HL-60/S4 treated with phorbol 12-myristate 13-acetate at 8.2 ng/mL for 4 days and 3 days (cell line): ENCODE results near the gene LY6G6D.

Experiments
- in situ Hi-C: fragments of 300-500 bp; cut with MboI; formaldehyde crosslinking; loops from 2 replicates; pipeline ENCODE4 v1.15.0; 2022; ENCODE audit warnings: low sequenced_read_pairs

LY6G6D gene

DNA sequence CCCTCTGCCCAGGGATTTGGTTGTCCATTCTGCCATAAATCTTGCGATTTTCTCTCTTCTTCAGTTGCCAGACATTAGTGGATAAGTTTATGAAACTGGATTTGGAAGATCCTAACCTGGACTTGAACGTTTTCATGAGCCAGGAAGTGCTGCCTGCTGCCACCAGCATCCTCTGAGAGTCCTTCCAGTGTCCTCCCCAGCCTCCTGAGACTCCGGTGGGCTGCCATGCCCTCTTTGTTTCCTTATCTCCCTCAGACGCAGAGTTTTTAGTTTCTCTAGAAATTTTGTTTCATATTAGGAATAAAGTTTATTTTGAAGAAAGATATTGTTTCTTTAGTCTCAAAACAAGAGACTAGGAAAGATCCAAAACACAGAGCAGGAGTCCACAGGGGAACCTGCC, 47.2 kb downstream of the LY6G6D start, which contains the start of gene SAPCD1:
Gene SAPCD1, plus strand, starts transcription at position 301 of the 400 bp plus-strand sequence. CDS start 399 bp downstream, outside the sequence.
- in situ Hi-C loops, result loop anchor here (10.0 kb wide), 1 partner anchor 78 kb away; the partner anchor contains the start of gene LY6G5C

GRCh38 chr6:31762878-31763618, 47.9 kb downstream of the LY6G6D start:
- in situ Hi-C loops, result loop anchor here (10.0 kb wide), 1 partner anchor 78 kb away; the partner anchor contains the start of gene LY6G5C

- in situ Hi-C loops, result loop anchor here (10.0 kb wide), 1 partner anchor 79 kb away; the partner anchor contains the start of gene LY6G5C
These were observed 48.4 kb downstream of the LY6G6D start for GRCh38 chr6:31763619-31763940.

- in situ Hi-C loops, result loop anchor here (10.0 kb wide), 1 partner anchor 79 kb away; the partner anchor contains the start of gene LY6G5C
These were observed 49.0 kb downstream of the LY6G6D start for GRCh38 chr6:31764198-31764597.

DNA sequence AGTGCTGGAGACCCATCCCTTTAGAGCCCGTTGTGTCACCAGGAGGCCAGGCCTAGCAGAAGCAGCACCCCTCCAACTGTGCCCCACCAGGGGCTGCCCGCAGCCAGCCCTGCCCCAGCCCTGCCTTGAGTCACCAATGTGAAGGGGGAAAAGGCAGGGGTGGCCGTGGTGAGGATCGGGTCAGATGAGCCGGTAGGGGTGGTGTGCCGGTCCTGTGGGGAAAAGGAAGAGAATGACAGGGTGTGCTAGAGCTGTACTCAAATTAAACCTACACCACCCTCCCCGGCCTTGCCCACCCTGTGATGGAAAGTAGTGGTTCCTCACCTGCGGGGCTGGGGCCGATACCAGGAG, 50.4 kb downstream of the LY6G6D start:
- in situ Hi-C loops, result loop anchor here (10.0 kb wide), 1 partner anchor 81 kb away; the partner anchor contains the start of gene LY6G5C

DNA sequence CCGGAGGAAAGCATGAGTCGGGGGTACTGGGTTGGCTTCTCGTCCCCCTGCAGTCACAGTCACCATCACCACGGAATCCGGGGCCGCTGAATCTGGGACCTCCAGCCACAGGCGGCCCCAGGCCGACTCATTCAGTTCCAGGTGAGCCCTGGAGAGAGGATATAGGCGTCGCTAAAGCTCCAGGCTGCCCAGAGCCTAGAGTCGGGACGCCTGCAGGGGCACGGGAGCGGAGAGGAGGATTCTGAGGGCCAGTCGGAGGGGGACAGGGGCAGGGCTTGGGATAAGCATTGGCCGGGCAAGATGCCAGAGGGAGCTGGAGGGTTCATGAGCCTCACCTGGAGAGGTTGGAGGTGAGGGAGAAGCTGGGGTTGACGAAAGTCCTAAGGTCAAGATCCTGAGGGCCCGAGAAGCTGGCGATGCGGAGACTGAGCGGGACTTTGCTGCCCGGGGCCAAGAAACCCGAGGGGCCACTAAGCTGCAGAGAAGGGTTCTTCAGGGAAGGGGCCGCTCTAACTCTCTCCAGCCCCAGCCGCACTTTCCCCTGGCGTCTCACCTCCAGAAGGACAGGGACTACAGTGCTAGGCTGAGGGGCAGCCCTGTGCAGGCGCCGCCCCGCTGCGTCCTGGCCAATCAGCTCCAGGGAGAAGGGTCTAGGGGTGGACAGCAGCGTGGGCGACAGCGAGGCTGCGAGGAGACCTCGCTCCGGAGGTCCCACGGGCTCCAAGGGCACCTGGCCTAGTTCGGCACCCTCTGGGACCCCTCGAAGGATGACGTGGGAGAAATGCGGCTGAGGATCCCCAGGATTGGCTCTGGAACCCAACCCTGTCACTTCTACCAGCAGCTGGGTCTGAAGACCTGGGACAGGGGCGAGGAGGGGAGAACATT, 51.0 kb downstream of the LY6G6D start:
- in situ Hi-C loops, result loop anchor here (10.0 kb wide), 1 partner anchor 81 kb away; the partner anchor contains the start of gene LY6G5C

GRCh38 chr6:31767096-31767645, 52.0 kb downstream of the LY6G6D start:
- in situ Hi-C loops, result loop anchor here (10.0 kb wide), 1 partner anchor 82 kb away; the partner anchor contains the start of gene LY6G5C
